ENCODE measurements around the gene SKI. TPM values are rescaled to one million over a fixed set of nuclear protein-coding genes. Genes with fewer than 3 reads are reported as not detected.

Gene SKI
- polyA plus RNA-seq, 3 donors: 0.20 to 6.6 (median 0.25) TPM

GRCh38 chr1:2198571-2198970 is 29.5 kb upstream of the SKI start:
- WGBS (ENCODE audit: insufficient coverage): 92% methylated on average over 11 of the region's 11 CpGs
- H3K27me3 Mint-ChIP-seq (ENCODE audit: low read depth in 3 of 3): peaks cover 0 to 5% (median 1%) of the 10 kb centered on the region in 3 donors
- Histone ChIP-seq H3K79me2 (ENCODE audit: insufficient read depth, low read length) (no peaks in the 10 kb centered on the region), H3K4me3 (replicated peaks in 1 of 3; ENCODE audit: low read depth in 2 of 3, low read length in 3 of 3) (no peak overlapping the region), H3K36me3 (replicated peaks in 1 of 2; ENCODE audit: control insufficient read depth in 1 of 2, insufficient read depth in 2 of 2, low read length in 2 of 2) (no peaks in the 10 kb centered on the region), H3K9ac (ENCODE audit: insufficient read depth, low read length, poor library complexity, severe bottlenecking) (peak overlapping the region; percentile 27), H3K27ac (ENCODE audit: low read depth in 1 of 2, low read length in 2 of 2) (peak overlapping the region; percentile 31 to 51), H3K4me1 (ENCODE audit: control insufficient read depth in 1 of 2, insufficient read depth in 2 of 2, low read length in 2 of 2) (peaks cover 30 to 34% of the 10 kb centered on the region in 2 donors), H3K4me2 (replicated peaks; ENCODE audit: extremely low read depth, low read length, poor library complexity, severe bottlenecking) (no peak overlapping the region), H2AFZ (ENCODE audit: insufficient read depth, low read depth, low read length, poor library complexity, severe bottlenecking) (peak overlapping the region; percentile 80), H4K20me1 (ENCODE audit: insufficient read depth, low read length) (no peaks in the 10 kb centered on the region), H3K9me3 (replicated peaks in 1 of 2; ENCODE audit: control insufficient read depth in 1 of 2, insufficient read depth in 1 of 2, low read length in 2 of 2) (no peaks in the 10 kb centered on the region), H3K27me3 (ENCODE audit: control insufficient read depth in 2 of 2, insufficient read depth in 2 of 2, low read length in 2 of 2) (no peaks in the 10 kb centered on the region)
- H3K4me3 Mint-ChIP-seq: no peak overlapping the region
- peaks cover 17% of the 10 kb centered on the region for H3K4me1 Mint-ChIP-seq
- H3K36me3 Mint-ChIP-seq: no peaks in the 10 kb centered on the region
- intact Hi-C loops (cut with micrococcal nuclease): loop anchor here (5.0 to 10.0 kb wide), 4 partner anchors 114 to 389 kb away; partner anchors contain the start of gene PRXL2B (in 1 of the 2)
- H3K27ac Mint-ChIP-seq: peak overlapping the region in 6 of 7 donors; percentile 25 to 86 (median 60)
- no peaks in the 10 kb centered on the region for H3K9me3 Mint-ChIP-seq
- TF ChIP-seq CTCF (IDR thresholded peaks at IDR 0.05): no peak
- no peak for DNase-seq

GRCh38 chr1:2199042-2199810 is 28.9 kb upstream of the SKI start:
- intact Hi-C loops (cut with micrococcal nuclease): loop anchor here (5.0 to 10.0 kb wide), 4 partner anchors 113 to 388 kb away; partner anchors contain the start of gene PRXL2B (in 1 of the 2)
- Histone ChIP-seq H3K4me2 (replicated peaks; ENCODE audit: extremely low read depth, low read length, poor library complexity, severe bottlenecking) (peak overlapping the region; percentile 95), H4K20me1 (ENCODE audit: insufficient read depth, low read length) (no peaks in the 10 kb centered on the region), H3K9ac (ENCODE audit: insufficient read depth, low read length, poor library complexity, severe bottlenecking) (peak overlapping the region; percentile 37), H3K4me1 (ENCODE audit: control insufficient read depth in 1 of 2, insufficient read depth in 2 of 2, low read length in 2 of 2) (peaks cover 29 to 33% of the 10 kb centered on the region in 2 donors), H2AFZ (ENCODE audit: insufficient read depth, low read depth, low read length, poor library complexity, severe bottlenecking) (peak overlapping the region; percentile 80), H3K27me3 (ENCODE audit: control insufficient read depth in 2 of 2, insufficient read depth in 2 of 2, low read length in 2 of 2) (no peaks in the 10 kb centered on the region), H3K27ac (ENCODE audit: low read depth in 1 of 2, low read length in 2 of 2) (peak overlapping the region; percentile 31 to 58), H3K9me3 (replicated peaks in 1 of 2; ENCODE audit: control insufficient read depth in 1 of 2, insufficient read depth in 1 of 2, low read length in 2 of 2) (no peaks in the 10 kb centered on the region), H3K36me3 (replicated peaks in 1 of 2; ENCODE audit: control insufficient read depth in 1 of 2, insufficient read depth in 2 of 2, low read length in 2 of 2) (no peaks in the 10 kb centered on the region), H3K4me3 (replicated peaks in 1 of 3; ENCODE audit: low read depth in 2 of 3, low read length in 3 of 3) (peak overlapping the region; percentile 7 to 77 (median 40)), H3K79me2 (ENCODE audit: insufficient read depth, low read length) (no peaks in the 10 kb centered on the region)
- Mint-ChIP-seq H3K4me3 (peak overlapping the region; percentile 85 to 92), H3K36me3 (no peaks in the 10 kb centered on the region), H3K9me3 (no peaks in the 10 kb centered on the region), H3K4me1 (peaks cover 17% of the 10 kb centered on the region), H3K27me3 (ENCODE audit: low read depth in 3 of 3) (peaks cover 0 to 5% (median 3%) of the 10 kb centered on the region in 3 donors), H3K27ac (peak overlapping the region; percentile 74 to 90 (median 86))
- no peak for TF ChIP-seq CTCF (IDR thresholded peaks at IDR 0.05)
- WGBS (ENCODE audit: insufficient coverage): 9% methylated on average over 23 of the region's 24 CpGs
- peak; percentile 84 to 88 (median 86) for DNase-seq

Data from CD14-positive monocyte (primary cell).